Measurements from ENCODE around the gene CEP57L1.
"Not testable (repeated sequence)": the region's sequence is repeated elsewhere in the genome, so short reads cannot be mapped to it uniquely, and the experiment has no call there.

The CEP57L1 gene

GRCh38 chr6:109117346-109118035 lies 22.2 kb downstream of the CEP57L1 start:
- no peak for DNase-seq

GRCh38 chr6:109118337-109118736 lies 23.0 kb downstream of the CEP57L1 start:
- no peak for DNase-seq

- no peak for DNase-seq
These were observed 23.6 kb downstream of the CEP57L1 start for GRCh38 chr6:109118871-109119354.

- no peak for DNase-seq
These were observed 26.1 kb downstream of the CEP57L1 start for GRCh38 chr6:109121411-109121810.

GRCh38 chr6:109124219-109124618 lies 28.9 kb downstream of the CEP57L1 start:
- no peak for DNase-seq

GRCh38 chr6:109125504-109125903 lies 30.2 kb downstream of the CEP57L1 start:
- DNase-seq, result no peak

GRCh38 chr6:109130065-109130464 lies 34.8 kb downstream of the CEP57L1 start:
- DNase-seq, result no peak

- not testable (repeated sequence) for DNase-seq
These were observed 40.3 kb downstream of the CEP57L1 start for GRCh38 chr6:109135600-109135999.

- not testable (repeated sequence) for DNase-seq
These were observed 40.7 kb downstream of the CEP57L1 start for GRCh38 chr6:109136039-109136438.

- DNase-seq, result not testable (repeated sequence)
These were observed 41.2 kb downstream of the CEP57L1 start for GRCh38 chr6:109136530-109136929.

- DNase-seq, result no peak
These were observed 43.8 kb downstream of the CEP57L1 start for GRCh38 chr6:109139109-109139508.

GRCh38 chr6:109142067-109142466 lies 46.8 kb downstream of the CEP57L1 start:
- not testable (repeated sequence) for DNase-seq

GRCh38 chr6:109143191-109143590 lies 47.9 kb downstream of the CEP57L1 start:
- no peak for DNase-seq

- not testable (repeated sequence) for DNase-seq
These were observed 52.9 kb downstream of the CEP57L1 start for GRCh38 chr6:109148251-109148650.

- not testable (repeated sequence) for DNase-seq
These were observed 53.4 kb downstream of the CEP57L1 start for GRCh38 chr6:109148716-109149115.

GRCh38 chr6:109153752-109154151 lies 58.4 kb downstream of the CEP57L1 start:
- DNase-seq, result no peak

- DNase-seq, result no peak
These were observed 69.0 kb downstream of the CEP57L1 start for GRCh38 chr6:109164331-109164730.

GRCh38 chr6:109165392-109165974 lies 70.2 kb downstream of the CEP57L1 start:
- peak in 1 of 2 experiments; percentile 8 for DNase-seq

- no peak for DNase-seq
These were observed 71.4 kb downstream of the CEP57L1 start for GRCh38 chr6:109166673-109167072.

GRCh38 chr6:109167562-109167961 lies 72.3 kb downstream of the CEP57L1 start:
- DNase-seq, result no peak

GRCh38 chr6:109170333-109170732 lies 75.0 kb downstream of the CEP57L1 start:
- DNase-seq, result no peak

GRCh38 chr6:109172101-109172746 lies 76.9 kb downstream of the CEP57L1 start:
- DNase-seq, result no peak

GRCh38 chr6:109174916-109175315 lies 79.6 kb downstream of the CEP57L1 start:
- DNase-seq, result no peak

GRCh38 chr6:109178921-109179320 lies 83.6 kb downstream of the CEP57L1 start:
- no peak for DNase-seq
